G401.6 (cell line): ENCODE data around the gene FAM13C.
"Not testable (repeated sequence)": the region's sequence is repeated elsewhere in the genome, so short reads cannot be mapped to it uniquely, and the experiment has no call there.

Source experiments
- FAIRE-seq: peaks from 2 replicates; lab custom pipeline; 2012; peaks lifted over from hg19 to GRCh38; lab: Jason Lieb, UNC

The FAM13C gene

GRCh38 chr10:59273445-59273844 is 88.9 kb downstream of the FAM13C start:
- no peak for FAIRE-seq

- FAIRE-seq = no peak
Observed at GRCh38 chr10:59272061-59272460, 90.3 kb downstream of the FAM13C start.

- no peak for FAIRE-seq
Observed at GRCh38 chr10:59271160-59271559, 91.2 kb downstream of the FAM13C start.

GRCh38 chr10:59270492-59270891 is 91.9 kb downstream of the FAM13C start:
- FAIRE-seq = no peak

GRCh38 chr10:59269651-59270050 is 92.7 kb downstream of the FAM13C start:
- FAIRE-seq = no peak

- FAIRE-seq = no peak
Observed at GRCh38 chr10:59268460-59268859, 93.9 kb downstream of the FAM13C start.

- no peak for FAIRE-seq
Observed at GRCh38 chr10:59266321-59266720, 96.0 kb downstream of the FAM13C start.

- FAIRE-seq = no peak
Observed at GRCh38 chr10:59265141-59265540, 97.2 kb downstream of the FAM13C start.

- FAIRE-seq = no peak
Observed at GRCh38 chr10:59258890-59259289, 103.5 kb downstream of the FAM13C start.

- no peak for FAIRE-seq
Observed at GRCh38 chr10:59257224-59257623, 105.1 kb downstream of the FAM13C start.

GRCh38 chr10:59255463-59255862 is 106.9 kb downstream of the FAM13C start:
- FAIRE-seq = no peak

- no peak for FAIRE-seq
Observed at GRCh38 chr10:59252491-59252890, 109.9 kb downstream of the FAM13C start.

GRCh38 chr10:59245686-59246085 is 116.7 kb downstream of the FAM13C start:
- no peak for FAIRE-seq

- no peak for FAIRE-seq
Observed at GRCh38 chr10:59244871-59245270, 117.5 kb downstream of the FAM13C start.

GRCh38 chr10:59243611-59244195 is 118.6 kb downstream of the FAM13C start:
- FAIRE-seq = no peak

- no peak for FAIRE-seq
Observed at GRCh38 chr10:59242991-59243390, 119.4 kb downstream of the FAM13C start.

GRCh38 chr10:59242057-59242456 is 120.3 kb downstream of the FAM13C start:
- FAIRE-seq = no peak

- peak; percentile 93 for FAIRE-seq
Observed at GRCh38 chr10:59240582-59241183, 121.7 kb downstream of the FAM13C start.

GRCh38 chr10:59239108-59239507 is 123.2 kb downstream of the FAM13C start:
- not testable (repeated sequence) for FAIRE-seq

GRCh38 chr10:59237775-59238174 is 124.6 kb downstream of the FAM13C start:
- no peak for FAIRE-seq

GRCh38 chr10:59236064-59236697 is 126.2 kb downstream of the FAM13C start:
- no peak for FAIRE-seq

- FAIRE-seq = peak; percentile 84
Observed at GRCh38 chr10:59234816-59235429, 127.4 kb downstream of the FAM13C start.

GRCh38 chr10:59234194-59234593 is 128.2 kb downstream of the FAM13C start:
- FAIRE-seq = no peak
